HG02840 (cell line): ENCODE measurements around the gene ACP2.

Experiments
- ATAC-seq: cut with Tn5 transposase; IDR thresholded peaks from one replicate; pipeline ENCODE4 v1.9.1; 2021; ENCODE audit warnings: mild to moderate bottlenecking, moderate library complexity, moderate number of reproducible peaks; ENCODE audit not compliant: unreplicated experiment, low FRiP score

The ACP2 gene

DNA sequence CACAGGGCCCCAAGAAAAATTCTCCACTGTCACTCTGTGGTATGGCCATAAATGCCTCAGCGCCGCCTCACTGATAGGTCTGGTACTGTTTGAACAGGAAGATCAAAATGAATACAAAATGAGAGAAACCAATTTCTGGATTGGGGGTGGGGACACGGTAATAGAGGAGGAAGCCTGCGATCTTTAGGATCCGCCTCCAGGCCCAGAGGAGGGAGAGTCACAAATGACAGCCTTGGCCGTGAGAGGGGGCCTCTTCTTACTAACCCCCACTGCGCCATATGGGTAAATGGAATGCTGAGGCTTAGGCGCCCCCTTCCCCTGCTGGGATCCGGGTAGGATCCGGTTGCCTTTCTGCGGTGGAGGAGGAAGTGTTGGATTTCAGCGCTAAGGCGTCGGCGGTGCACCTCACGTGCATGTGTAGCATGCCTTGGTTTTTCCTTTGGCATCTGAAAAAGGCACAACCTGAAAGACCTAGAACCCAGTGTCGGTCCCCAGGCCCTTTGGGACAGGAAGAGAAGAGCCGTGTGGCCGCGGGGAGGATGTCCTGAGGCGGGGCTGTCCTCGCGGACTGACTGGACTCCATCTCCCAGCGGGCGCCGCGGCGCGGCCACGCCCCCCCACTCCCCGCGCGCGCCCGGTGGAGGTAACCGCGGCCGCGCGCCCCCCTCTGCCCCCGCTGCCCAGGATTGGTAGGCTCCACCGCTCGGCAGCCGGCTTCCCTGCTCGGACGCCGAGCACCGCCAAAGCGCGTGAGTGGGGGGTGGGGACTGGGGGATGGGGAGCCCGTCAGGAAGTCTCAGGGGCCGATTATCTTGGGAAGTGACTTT, 20.6 kb upstream of the ACP2 start:
- ATAC-seq: peak; percentile 45

DNA sequence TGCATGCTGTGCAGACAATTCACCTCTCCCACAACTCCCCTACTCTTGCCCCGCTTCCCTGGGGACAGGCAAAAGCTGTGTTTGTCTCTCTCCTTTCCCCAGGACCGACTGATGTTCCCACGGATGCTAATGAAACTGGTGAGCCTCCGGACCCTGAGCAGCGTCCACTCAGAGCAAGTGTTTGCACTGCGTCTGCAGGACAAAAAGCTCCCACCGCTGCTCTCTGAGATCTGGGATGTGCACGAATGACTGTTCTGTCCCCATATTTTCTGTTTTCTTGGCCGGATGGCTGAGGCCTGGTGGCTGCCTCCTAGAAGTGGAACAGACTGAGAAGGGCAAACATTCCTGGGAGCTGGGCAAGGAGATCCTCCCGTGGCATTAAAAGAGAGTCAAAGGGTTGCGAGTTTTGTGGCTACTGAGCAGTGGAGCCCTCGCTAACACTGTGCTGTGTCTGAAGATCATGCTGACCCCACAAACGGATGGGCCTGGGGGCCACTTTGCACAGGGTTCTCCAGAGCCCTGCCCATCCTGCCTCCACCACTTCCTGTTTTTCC, 19.9 kb upstream of the ACP2 start:
- ATAC-seq: no peak

DNA sequence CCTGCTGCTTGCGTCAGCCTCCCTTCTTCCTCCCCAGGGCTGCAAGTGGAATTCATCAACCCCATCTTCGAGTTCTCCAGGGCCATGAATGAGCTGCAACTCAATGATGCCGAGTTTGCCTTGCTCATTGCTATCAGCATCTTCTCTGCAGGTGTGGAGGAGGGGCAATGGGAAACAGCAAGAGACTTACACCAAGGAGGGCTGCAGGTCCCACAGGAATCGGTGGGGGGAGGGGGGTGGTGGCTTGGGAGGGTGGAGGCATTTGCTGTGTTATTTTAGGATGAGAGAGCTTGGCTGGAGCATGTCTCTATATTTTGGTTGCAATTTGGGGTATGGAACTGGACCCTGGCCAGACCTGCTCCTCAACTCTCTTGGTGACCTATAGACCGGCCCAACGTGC, 19.3 kb upstream of the ACP2 start:
- ATAC-seq: no peak

DNA sequence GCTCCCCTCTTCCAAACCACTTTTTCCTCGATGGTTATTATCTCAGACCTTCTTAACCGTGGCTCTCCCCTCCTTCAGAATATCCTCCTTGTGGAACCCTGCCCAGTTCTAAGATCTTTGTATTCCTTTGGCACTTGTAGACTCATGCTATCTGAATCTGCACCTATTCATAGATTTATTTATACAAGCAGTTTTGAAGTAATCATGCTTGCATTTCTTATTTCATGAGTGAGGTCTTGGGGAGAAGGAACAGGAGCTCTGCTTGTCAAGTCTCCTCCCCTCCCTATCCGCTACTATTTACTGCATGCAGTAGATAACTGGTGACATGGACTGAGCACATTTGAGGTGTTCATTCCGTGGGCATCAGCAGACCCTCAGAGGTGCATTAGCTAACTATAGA, 15.9 kb upstream of the ACP2 start:
- no peak for ATAC-seq

DNA sequence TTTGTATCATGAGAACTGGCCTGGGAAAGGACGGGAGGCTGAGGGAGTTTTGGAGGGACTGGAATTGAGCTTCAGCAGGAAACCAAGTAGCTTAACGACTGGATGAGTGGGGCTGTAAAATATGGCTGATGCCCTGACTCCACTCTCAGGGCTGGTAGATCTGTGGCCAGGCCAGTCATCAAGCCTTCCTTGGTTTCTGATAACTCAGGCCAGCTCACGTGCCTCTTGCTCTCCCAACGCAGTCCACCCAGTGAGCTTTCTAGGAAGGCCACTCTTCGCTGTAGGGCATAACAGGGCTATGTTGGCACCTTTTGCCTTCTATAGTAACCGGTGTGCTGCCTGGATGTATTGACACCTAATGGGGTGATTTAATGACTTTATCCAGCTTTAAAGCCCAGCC, 15.5 kb upstream of the ACP2 start:
- no peak for ATAC-seq

DNA sequence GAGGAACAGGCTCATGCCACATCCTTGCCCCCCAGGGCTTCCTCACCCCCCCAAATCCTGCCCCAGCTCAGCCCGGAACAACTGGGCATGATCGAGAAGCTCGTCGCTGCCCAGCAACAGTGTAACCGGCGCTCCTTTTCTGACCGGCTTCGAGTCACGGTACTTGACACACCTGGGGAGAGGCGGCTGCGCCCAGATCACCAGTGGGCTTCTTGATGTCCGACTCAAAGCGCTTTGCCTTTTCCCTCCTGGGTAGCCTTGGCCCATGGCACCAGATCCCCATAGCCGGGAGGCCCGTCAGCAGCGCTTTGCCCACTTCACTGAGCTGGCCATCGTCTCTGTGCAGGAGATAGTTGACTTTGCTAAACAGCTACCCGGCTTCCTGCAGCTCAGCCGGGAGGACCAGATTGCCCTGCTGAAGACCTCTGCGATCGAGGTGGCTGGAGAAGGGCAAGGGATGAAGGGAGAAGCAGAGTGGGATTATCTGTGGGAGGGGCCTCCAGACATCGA, 12.7 kb upstream of the ACP2 start:
- ATAC-seq: no peak

DNA sequence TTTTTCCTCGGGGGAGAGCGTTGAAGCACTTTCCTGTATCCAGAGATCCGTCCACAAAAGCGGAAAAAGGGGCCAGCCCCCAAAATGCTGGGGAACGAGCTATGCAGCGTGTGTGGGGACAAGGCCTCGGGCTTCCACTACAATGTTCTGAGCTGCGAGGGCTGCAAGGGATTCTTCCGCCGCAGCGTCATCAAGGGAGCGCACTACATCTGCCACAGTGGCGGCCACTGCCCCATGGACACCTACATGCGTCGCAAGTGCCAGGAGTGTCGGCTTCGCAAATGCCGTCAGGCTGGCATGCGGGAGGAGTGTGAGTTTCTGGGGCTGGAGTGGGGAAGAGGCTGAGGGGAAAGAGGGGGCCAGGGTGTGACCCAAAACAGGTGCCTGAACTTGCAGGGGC, 11.8 kb upstream of the ACP2 start:
- no peak for ATAC-seq

DNA sequence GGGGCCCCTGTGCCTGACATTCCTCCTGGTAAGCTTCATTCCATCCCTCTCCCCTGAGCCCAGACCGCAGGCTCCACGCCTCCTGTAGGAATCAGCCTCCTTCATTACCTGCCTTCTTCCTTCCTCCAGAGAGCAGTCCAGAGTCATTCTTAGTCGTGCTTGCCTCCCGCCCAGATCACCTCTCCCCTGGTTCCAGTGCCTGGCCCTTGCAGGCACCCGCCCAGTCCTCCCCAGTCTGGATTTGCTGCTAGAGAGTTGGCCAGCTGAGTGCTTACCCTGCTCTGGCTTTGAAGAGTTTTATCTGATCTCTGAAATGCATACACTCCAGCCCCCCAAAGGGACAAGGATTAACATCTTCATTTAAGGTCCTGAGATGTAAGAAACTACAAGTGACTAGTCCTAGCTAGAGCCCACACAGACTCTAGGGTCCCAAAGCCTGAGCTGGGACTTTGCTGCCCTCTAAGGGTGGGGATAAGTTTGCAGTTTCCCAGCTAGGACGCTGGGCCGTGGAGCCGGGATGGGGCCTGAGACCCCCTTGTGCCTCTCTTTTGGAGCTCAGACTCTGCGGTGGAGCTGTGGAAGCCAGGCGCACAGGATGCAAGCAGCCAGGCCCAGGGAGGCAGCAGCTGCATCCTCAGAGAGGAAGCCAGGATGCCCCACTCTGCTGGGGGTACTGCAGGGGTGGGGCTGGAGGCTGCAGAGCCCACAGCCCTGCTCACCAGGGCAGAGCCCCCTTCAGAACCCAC, 10.8 kb upstream of the ACP2 start:
- ATAC-seq: no peak

DNA sequence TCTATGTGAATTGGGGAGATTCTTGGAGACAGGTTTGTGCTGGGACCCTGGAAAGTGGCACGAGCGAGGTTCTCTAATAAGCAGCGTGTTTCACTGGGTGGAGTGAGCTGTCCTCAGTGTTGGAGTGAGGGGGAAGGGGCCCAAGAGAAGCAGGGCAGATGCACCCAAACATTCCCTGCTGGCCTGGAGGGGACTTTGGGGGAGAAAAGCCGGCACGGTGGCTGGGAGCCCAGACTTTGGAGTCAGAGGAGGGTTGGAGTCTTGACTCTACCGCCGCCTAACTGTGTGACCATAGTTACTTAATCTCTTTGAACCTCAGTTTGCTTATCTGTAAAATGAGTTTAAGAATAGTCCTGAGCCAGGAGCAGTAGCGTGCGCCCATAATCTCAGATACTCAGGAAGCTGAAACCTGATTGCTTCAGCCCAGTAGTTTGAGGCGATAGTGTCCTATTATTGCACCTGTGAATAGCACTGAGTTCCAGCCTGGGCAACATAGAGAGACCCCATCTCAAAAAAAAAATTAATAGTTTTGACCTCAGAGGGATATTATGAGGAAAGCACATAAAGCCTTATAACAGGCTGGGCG, 9.8 kb upstream of the ACP2 start:
- no peak for ATAC-seq

DNA sequence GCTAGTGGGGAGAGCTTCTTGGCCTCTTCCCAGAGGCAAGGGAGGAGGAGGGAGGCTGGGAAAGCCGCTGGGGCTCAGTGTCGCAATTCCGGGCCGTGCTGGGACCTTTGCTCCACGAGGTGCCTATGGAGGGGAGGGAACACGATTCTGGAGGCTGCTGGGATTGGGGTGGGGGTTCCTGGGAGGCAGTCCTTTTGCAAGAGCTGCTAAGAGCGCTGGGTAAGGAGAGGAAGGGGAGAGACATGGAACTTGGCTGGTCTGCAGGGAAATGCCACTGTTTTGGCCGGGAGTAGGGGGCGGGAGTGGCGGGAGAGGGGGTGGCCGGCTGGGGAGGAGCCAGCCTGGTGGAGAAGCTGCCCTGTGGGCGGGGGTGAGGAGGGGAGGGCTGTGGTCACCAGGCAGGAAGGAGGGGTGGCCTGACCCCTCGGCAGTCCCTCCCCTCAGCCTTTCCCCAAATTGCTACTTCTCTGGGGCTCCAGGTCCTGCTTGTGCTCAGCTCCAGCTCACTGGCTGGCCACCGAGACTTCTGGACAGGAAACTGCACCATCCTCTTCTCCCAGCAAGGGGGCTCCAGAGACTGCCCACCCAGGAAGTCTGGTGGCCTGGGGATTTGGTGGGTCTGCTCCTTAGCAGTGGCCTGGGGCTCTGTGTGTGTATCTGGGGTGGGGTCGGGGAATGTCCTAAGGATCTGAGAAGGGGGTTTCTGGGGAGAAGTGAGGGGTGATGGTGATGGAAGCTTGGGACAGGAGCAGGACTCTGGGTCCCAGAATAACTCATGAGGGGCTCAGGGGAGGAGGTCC, 9.1 kb upstream of the ACP2 start, which contains the start of gene NR1H3:
Gene NR1H3, plus strand, starts transcription at position 480 of the 800 bp plus-strand sequence. CDS start 1,221 bp downstream, outside the sequence.
- no peak for ATAC-seq

DNA sequence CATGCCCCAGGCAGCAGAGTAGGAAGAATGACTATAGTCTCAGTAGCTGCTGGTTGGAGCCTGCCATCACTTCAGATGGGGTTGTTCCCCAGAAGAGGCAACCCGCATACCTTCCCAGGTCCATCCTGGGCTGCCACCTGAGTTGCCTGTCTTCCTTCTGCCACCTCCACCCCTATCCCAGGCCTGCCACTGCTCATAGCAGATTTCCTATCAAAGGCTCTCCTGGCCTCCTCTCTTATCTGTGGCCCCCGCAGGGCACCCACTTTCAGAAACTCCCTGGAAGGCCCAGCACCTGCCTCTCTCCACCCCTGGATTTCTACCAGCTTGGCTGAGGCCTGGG, 8.5 kb upstream of the ACP2 start:
- ATAC-seq: no peak

DNA sequence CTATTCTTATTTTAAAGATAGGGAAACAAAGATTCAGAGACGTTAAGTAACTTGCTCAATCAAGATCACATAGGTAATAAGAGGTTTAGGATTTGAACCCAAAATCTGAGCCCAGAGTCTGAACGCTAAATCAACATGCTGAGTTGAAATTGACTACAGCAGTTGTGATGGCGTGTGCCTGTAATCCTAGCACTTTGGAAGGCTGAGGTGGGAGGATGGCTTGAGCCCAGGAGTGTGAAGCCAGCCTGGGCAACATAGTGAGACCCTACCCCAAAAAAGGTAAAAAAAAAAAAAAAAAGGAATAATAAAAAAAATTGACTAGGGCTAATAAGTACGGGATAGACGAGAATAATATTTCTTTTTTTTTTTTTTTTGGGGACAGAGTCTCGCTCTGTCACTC, 7.8 kb upstream of the ACP2 start:
- ATAC-seq: no peak

DNA sequence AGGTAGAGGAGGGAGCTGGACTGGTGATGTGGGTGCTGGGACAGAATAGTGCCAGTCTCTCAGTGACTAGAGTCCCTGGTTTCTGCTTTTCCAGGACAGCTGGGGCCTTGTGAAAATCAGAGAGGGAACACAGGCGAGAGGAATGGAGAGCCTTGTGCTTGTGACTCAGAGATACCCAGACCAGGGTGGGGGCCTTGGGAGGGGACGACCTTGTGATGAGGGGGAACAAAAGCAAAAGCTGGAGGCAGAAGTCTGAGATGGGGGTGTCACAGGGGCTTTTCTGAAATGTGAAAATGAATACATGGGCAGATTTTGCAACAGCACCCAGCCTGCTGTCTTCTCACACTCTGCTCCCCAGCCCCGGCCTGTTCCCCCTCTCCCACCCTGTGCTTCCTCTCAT, 5.8 kb upstream of the ACP2 start:
- no peak for ATAC-seq

DNA sequence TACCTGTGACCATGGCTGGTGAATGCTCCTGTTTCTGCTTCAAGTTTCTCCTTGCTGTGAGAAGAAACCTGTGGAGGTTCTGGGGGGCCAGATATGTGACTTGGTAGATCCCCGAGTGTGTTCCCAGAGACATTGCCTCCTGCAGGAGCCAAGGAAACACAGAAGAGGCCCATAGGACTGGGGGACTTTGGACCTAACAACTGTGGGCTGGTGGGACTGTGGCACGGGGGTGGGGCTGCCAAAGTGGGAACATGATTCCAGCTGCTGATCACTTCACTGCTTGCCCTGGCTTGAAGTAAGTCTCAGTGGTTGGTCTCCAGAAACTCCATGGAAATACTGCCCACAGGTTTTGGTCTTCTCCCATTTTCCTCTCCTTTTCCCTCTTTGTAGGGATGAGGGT, 5.0 kb upstream of the ACP2 start:
- ATAC-seq: no peak

DNA sequence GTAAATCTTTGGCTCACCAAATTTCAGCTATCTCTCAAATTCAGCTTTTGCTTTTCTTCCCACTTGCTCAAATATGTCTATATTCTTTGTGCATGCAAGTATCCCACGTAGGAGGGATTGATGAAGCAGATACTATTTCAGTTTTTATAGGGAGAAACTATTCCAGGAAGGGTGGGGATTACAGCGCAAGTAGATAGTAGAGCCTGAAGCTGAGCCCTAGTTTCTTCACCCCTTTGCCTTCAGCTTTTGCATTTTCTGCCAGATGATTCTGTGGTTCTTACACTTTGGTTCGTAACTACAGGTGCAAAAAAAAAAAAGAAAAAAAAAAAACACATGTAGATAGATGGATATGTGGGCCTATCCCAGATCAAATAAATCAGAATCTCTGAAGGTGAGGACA, 3.1 kb upstream of the ACP2 start:
- ATAC-seq: no peak

DNA sequence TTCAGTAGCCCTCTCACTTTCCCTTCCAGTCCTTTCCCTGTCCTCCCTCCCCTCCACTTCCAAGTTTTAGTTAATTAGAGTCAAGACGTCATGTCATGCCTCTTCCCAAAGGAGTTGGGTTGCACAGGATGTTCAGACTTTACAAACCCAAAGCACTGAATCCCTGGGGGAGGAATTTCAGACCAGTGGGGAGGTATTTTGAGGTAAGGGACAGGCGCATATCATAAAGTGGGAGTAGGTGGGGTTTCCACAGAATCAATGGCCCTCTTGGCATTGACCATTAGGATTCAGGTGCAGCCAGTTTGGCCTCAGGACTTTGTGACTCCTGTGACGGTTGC, 733 bp upstream of the ACP2 start:
- ATAC-seq: no peak

DNA sequence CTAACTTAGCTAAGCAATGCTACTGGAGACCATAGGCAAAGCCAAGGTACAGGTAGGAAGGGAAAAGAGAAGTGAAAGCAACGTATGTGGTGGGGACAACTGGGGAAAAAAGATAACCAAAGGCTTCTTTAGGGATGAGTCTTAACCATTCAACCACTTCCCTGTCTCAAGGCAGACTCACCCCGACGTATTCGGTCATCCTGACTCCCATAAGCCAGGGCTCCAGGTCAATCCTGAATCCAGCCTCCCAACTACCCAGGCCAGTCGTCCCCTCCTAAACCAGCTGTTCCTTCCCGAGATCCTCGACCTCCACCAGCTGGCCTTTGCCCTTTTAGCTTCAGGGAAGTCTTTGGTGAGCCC, 330 bp downstream of the ACP2 start:
- no peak for ATAC-seq

DNA sequence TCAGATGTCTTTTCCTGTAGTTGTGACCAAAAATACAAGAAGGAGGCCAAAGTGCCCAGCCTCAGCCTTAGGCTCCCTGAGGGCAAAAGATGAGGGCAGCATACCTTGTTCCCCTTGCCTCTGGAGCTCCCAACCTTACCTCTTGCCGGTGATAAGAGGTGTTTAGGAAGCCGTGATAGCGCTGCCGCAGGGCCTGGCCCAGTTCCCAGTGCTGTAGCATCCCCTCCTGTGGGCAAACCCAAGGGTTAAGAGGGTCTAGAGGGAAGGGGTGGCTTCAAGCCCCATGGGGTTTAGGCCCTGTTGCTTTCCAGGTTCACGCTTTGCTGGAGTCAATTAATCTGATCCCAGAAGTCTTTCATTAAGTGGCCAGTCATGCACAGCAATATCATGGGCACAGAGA, 1.1 kb downstream of the ACP2 start:
- no peak for ATAC-seq

DNA sequence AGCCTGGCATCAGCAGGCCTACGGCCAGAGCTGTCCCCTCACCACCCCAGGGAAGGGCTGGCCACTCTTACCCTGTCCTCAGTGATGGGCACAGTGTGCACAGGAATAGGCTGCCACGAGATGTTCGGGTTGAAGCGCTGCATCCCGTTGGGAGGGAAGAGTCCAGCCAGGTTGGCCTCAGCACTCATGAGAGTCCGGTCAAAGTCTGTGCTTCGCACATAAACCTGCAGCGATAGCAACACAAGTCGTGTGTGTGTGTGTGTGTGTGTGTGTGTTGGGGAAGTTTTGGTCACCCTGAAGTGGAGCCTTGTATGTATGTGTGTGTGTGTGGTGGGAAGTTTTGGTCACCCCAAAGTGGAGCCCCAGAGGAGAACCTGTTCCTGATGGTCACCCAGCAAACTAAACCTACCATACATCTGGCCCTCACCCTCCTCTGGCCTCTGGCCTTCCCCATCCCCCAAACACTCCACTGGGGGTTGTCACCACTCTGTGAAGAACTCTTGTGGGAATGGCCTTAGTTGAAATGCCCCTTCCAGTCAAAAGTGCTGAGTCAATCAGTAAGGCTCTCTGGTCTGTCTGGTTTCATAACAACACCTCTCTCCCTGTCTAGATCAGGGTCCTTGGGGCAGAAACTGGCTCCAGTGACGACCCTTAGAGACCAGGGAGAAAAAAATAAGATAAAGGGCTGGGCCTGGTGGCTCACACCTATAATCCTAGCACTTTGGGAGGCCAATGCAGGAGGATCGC, 2.8 kb downstream of the ACP2 start:
- no peak for ATAC-seq
